Measurements from ENCODE around the gene PCDHA1.

Gene PCDHA1

DNA sequence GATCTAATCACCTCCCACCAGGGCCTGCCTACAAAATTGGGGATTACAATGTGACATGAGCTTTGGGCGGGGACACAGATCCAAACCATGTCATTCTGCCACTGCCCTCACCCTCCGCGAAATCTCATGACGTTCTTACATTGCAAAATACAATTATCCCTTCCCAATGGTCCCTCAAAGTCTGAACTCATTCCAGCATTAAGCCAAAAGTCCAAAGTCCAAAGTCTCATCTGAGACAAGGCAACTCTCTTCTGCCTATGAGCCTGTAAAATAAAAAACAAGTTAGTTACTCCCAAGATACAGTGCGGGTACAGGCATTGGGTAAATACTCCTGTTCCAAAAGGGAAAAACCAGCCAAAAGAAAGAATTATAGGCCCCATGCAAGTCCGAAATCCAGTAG, 165.7 kb downstream of the PCDHA1 start:
- Histone ChIP-seq H3K4me3 (IDR thresholded peaks at IDR 0.05; ENCODE audit: insufficient read depth, low read depth, low read length) (no peak overlapping the region), H4K20me1 (ENCODE audit: insufficient read depth) (no peaks in the 10 kb centered on the region), H3K4me1 (ENCODE audit: low read depth, poor library complexity, severe bottlenecking) (no peaks in the 10 kb centered on the region), H3K79me2 (ENCODE audit: insufficient read depth, low read depth) (no peaks in the 10 kb centered on the region), H3K27me3 (ENCODE audit: insufficient read depth, low read depth) (no peaks in the 10 kb centered on the region), H3K36me3 (ENCODE audit: insufficient read depth) (no peaks in the 10 kb centered on the region), H3K27ac (no peak overlapping the region), H3K4me2 (no peak overlapping the region), H2AFZ (ENCODE audit: low read depth) (no peak overlapping the region), H3K9ac (no peak overlapping the region)
- TF ChIP-seq, protein P1, sequence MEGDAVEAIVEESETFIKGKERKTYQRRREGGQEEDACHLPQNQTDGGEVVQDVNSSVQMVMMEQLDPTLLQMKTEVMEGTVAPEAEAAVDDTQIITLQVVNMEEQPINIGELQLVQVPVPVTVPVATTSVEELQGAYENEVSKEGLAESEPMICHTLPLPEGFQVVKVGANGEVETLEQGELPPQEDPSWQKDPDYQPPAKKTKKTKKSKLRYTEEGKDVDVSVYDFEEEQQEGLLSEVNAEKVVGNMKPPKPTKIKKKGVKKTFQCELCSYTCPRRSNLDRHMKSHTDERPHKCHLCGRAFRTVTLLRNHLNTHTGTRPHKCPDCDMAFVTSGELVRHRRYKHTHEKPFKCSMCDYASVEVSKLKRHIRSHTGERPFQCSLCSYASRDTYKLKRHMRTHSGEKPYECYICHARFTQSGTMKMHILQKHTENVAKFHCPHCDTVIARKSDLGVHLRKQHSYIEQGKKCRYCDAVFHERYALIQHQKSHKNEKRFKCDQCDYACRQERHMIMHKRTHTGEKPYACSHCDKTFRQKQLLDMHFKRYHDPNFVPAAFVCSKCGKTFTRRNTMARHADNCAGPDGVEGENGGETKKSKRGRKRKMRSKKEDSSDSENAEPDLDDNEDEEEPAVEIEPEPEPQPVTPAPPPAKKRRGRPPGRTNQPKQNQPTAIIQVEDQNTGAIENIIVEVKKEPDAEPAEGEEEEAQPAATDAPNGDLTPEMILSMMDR (conservative IDR thresholded peaks at IDR 0.05; ENCODE audit: low read depth, low read length) = no peak

DNA sequence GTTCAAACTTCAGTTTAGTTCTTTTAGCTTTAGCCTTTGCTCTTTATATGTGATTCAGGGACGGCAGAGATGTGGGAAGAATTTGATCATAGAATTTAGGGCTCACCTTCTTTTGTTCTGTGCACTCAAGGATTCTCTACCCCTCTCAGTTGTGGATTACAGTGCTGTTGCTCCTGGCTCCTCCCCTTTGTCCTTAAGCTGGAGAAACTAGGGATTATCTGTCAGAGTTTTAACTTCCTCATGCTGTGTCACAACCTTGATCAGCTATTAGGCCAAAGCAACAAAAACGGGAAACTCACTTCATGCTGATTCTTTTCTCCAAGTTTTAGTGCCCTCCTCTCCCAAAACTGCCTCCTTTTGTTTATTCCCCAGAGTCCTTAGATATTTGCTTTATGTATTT, 167.3 kb downstream of the PCDHA1 start:
- Histone ChIP-seq H3K27ac (no peak overlapping the region), H3K4me1 (ENCODE audit: low read depth, poor library complexity, severe bottlenecking) (no peaks in the 10 kb centered on the region), H3K9ac (no peak overlapping the region), H3K4me2 (no peak overlapping the region), H3K27me3 (ENCODE audit: insufficient read depth, low read depth) (no peaks in the 10 kb centered on the region), H3K79me2 (ENCODE audit: insufficient read depth, low read depth) (no peaks in the 10 kb centered on the region), H2AFZ (ENCODE audit: low read depth) (no peak overlapping the region), H3K4me3 (IDR thresholded peaks at IDR 0.05; ENCODE audit: insufficient read depth, low read depth, low read length) (no peak overlapping the region), H3K36me3 (ENCODE audit: insufficient read depth) (no peaks in the 10 kb centered on the region), H4K20me1 (ENCODE audit: insufficient read depth) (no peaks in the 10 kb centered on the region)
- TF ChIP-seq, protein P1 (conservative IDR thresholded peaks at IDR 0.05; ENCODE audit: low read depth, low read length) = no peak

DNA sequence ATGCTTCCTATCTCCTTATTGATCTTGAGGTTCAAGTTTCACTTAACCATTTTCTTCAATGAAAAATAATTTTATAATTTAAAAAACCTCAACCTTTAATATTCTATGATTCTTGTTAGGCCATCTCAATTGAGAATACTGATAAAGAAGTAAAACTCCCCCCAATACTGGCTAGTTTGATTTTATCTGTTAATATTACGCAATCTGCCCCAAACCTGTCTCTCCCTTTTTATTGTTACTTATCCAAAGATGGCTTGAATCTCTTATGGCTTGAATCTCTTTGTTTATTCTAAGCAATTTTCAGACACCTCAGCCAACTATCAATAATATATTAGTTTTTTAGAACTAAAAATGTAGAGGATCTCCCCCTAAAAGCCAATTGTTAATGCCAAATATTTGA, 176.2 kb downstream of the PCDHA1 start:
- no peak overlapping the region for H2AFZ ChIP-seq (ENCODE audit: low read depth)
- no peaks in the 10 kb centered on the region for H3K4me1 ChIP-seq (ENCODE audit: low read depth, poor library complexity, severe bottlenecking)
- H3K9ac ChIP-seq = no peak overlapping the region
- no peak overlapping the region for H3K27ac ChIP-seq
- H3K36me3 ChIP-seq (ENCODE audit: insufficient read depth) = no peaks in the 10 kb centered on the region
- no peak overlapping the region for H3K4me2 ChIP-seq
- no peaks in the 10 kb centered on the region for H4K20me1 ChIP-seq (ENCODE audit: insufficient read depth)
- no peaks in the 10 kb centered on the region for H3K79me2 ChIP-seq (ENCODE audit: insufficient read depth, low read depth)
- H3K4me3 ChIP-seq (IDR thresholded peaks at IDR 0.05; ENCODE audit: insufficient read depth, low read depth, low read length) = no peak overlapping the region
- no peaks in the 10 kb centered on the region for H3K27me3 ChIP-seq (ENCODE audit: insufficient read depth, low read depth)
- TF ChIP-seq, protein P1 (conservative IDR thresholded peaks at IDR 0.05; ENCODE audit: low read depth, low read length) = no peak

DNA sequence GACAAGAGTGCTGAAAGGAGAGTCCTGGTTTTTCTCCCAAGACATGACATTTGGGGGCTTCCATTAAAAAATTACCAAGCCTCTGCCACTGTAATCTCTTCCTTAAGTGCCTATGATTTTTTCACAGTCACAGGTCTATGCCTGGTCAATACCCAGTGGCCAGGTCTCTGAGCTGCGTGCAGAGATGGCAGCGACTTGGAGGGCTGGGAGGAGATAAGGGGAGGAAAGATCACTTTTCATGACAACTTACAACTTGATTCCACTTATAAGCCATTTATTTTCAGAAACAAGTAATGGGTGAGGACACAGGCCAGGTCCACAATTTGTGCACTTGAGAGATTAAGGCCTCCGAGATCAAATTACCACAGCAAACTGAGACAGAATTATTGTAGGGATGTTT, 178.4 kb downstream of the PCDHA1 start:
- Histone ChIP-seq H3K4me3 (IDR thresholded peaks at IDR 0.05; ENCODE audit: insufficient read depth, low read depth, low read length) (no peak overlapping the region), H3K27me3 (ENCODE audit: insufficient read depth, low read depth) (no peaks in the 10 kb centered on the region), H3K4me1 (ENCODE audit: low read depth, poor library complexity, severe bottlenecking) (no peaks in the 10 kb centered on the region), H3K9ac (no peak overlapping the region), H3K27ac (no peak overlapping the region), H3K4me2 (no peak overlapping the region), H3K79me2 (ENCODE audit: insufficient read depth, low read depth) (no peaks in the 10 kb centered on the region), H3K36me3 (ENCODE audit: insufficient read depth) (no peaks in the 10 kb centered on the region), H4K20me1 (ENCODE audit: insufficient read depth) (no peaks in the 10 kb centered on the region), H2AFZ (ENCODE audit: low read depth) (no peak overlapping the region)
- TF ChIP-seq, protein P1 (conservative IDR thresholded peaks at IDR 0.05; ENCODE audit: low read depth, low read length) = no peak

DNA sequence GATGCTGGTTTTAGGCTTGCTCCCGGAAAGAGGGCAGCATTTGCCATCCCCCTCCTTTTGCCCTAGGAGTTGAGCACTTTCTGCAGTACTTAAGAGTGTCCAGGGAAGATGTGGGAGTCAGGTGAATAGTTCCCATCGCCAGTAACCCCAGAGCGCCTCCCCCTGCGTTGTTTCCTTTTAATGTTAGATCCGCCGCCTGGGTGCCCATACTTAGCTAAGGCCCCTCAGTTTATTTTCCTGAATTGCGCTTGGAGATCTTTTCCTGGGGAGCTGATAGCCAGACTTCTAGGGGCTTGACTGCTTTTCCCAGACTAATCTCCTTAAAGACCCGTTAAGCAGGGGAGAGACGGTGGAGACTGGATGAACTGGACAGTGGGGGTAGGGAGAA, 180.0 kb downstream of the PCDHA1 start:
- no peak overlapping the region for H3K4me2 ChIP-seq
- H3K27me3 ChIP-seq (ENCODE audit: insufficient read depth, low read depth) = no peaks in the 10 kb centered on the region
- H3K27ac ChIP-seq = no peak overlapping the region
- H2AFZ ChIP-seq (ENCODE audit: low read depth) = no peak overlapping the region
- TF ChIP-seq, protein P1 (conservative IDR thresholded peaks at IDR 0.05; ENCODE audit: low read depth, low read length) = no peak
- no peak overlapping the region for H3K9ac ChIP-seq
- H3K36me3 ChIP-seq (ENCODE audit: insufficient read depth) = no peaks in the 10 kb centered on the region
- no peaks in the 10 kb centered on the region for H4K20me1 ChIP-seq (ENCODE audit: insufficient read depth)
- H3K79me2 ChIP-seq (ENCODE audit: insufficient read depth, low read depth) = no peaks in the 10 kb centered on the region
- no peaks in the 10 kb centered on the region for H3K4me1 ChIP-seq (ENCODE audit: low read depth, poor library complexity, severe bottlenecking)
- H3K4me3 ChIP-seq (IDR thresholded peaks at IDR 0.05; ENCODE audit: insufficient read depth, low read depth, low read length) = no peak overlapping the region

All from KMS-11 (cell line).